Nephron progenitor cell (in vitro differentiated cells): ENCODE data around the gene UGP2.
"Not testable (repeated sequence)": the region's sequence is repeated elsewhere in the genome, so short reads cannot be mapped to it uniquely, and the experiment has no call there.

Experiments used
- DNase-seq: peaks from one replicate; pipeline ENCODE4 v3.0.0; 2021
- H3K27ac Mint-ChIP-seq: 2 replicates; pipeline ENCODE4 v1.8.0; 2021; ENCODE audit warnings: mild to moderate bottlenecking, moderate library complexity, mixed read lengths
- H3K27me3 Mint-ChIP-seq: 2 replicates; pipeline ENCODE4 v1.8.0; 2021; ENCODE audit warnings: mild to moderate bottlenecking, low read depth, mixed read lengths; ENCODE audit not compliant: poor library complexity
- H3K36me3 Mint-ChIP-seq: 2 replicates; pipeline ENCODE4 v1.8.0; 2021; ENCODE audit warnings: low read depth, mixed read lengths
- H3K4me1 Mint-ChIP-seq: 2 replicates; pipeline ENCODE4 v1.8.0; 2021; ENCODE audit warnings: mixed read lengths
- H3K4me3 Mint-ChIP-seq: 2 replicates; pipeline ENCODE4 v1.8.0; 2021; ENCODE audit warnings: mild to moderate bottlenecking, moderate library complexity, mixed read lengths
- H3K9me3 Mint-ChIP-seq: 2 replicates; pipeline ENCODE4 v1.8.0; 2021; ENCODE audit warnings: mild to moderate bottlenecking, moderate library complexity, mixed read lengths
- TF ChIP-seq, protein P1 (sequence below): fragments of 200-600 bp; sonication (generic); IDR thresholded peaks from 2 replicates; pipeline ENCODE4 v1.5.0; 2021; ENCODE audit warnings: antibody characterized with exemption

UGP2 gene

DNA sequence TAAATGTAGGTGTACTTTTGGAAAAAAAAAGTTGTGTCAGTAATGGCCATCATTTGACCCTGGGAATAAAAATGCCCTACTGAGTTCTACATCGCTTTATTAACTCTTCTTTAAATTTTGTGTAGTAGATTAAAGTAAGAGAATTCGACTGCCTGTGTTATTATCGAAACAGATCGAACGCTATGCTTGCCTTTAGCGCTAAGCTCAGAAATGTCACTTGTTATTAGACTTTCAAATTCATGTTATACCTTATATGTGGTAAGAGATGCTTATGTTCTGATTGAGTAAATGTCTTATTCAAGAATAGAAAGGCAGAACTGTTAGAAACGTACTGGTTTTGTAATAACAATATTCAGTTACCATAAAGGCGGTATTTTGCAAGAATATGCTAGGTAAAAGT, 1.4 kb downstream of the UGP2 start:
- TF ChIP-seq, protein P1, sequence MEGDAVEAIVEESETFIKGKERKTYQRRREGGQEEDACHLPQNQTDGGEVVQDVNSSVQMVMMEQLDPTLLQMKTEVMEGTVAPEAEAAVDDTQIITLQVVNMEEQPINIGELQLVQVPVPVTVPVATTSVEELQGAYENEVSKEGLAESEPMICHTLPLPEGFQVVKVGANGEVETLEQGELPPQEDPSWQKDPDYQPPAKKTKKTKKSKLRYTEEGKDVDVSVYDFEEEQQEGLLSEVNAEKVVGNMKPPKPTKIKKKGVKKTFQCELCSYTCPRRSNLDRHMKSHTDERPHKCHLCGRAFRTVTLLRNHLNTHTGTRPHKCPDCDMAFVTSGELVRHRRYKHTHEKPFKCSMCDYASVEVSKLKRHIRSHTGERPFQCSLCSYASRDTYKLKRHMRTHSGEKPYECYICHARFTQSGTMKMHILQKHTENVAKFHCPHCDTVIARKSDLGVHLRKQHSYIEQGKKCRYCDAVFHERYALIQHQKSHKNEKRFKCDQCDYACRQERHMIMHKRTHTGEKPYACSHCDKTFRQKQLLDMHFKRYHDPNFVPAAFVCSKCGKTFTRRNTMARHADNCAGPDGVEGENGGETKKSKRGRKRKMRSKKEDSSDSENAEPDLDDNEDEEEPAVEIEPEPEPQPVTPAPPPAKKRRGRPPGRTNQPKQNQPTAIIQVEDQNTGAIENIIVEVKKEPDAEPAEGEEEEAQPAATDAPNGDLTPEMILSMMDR = no peak
- no peaks in the 10 kb centered on the region for H3K9me3 Mint-ChIP-seq
- H3K27me3 Mint-ChIP-seq = no peaks in the 10 kb centered on the region
- H3K36me3 Mint-ChIP-seq = peaks cover 7% of the 10 kb centered on the region
- no peak overlapping the region for H3K27ac Mint-ChIP-seq
- peaks cover 44% of the 10 kb centered on the region for H3K4me1 Mint-ChIP-seq
- H3K4me3 Mint-ChIP-seq = peak overlapping the region; percentile 99
- no peak for DNase-seq

DNA sequence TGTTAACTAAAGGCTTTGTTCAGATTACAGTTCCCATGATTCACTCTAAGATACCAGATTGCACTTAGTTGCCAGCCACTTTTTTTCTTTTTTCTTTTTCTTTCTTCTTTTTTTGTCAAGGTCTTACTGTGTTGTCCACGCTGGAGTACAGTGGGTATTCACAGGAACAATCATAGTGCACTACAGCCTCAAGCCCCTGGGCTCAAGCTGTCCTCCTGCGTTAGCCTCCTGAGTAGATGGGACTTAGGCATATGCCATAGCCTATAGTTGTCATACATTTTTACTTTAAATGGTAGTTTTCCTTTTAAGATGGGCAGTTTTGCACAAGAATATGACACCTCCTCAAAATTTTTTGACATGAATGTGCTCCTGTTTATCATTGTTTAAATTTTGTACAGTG, 2.1 kb downstream of the UGP2 start:
- Mint-ChIP-seq H3K27me3 (no peaks in the 10 kb centered on the region), H3K9me3 (no peaks in the 10 kb centered on the region), H3K27ac (no peak overlapping the region), H3K4me3 (peak overlapping the region; percentile 99), H3K36me3 (peaks cover 7% of the 10 kb centered on the region), H3K4me1 (peaks cover 44% of the 10 kb centered on the region)
- TF ChIP-seq, protein P1 = no peak
- no peak for DNase-seq

DNA sequence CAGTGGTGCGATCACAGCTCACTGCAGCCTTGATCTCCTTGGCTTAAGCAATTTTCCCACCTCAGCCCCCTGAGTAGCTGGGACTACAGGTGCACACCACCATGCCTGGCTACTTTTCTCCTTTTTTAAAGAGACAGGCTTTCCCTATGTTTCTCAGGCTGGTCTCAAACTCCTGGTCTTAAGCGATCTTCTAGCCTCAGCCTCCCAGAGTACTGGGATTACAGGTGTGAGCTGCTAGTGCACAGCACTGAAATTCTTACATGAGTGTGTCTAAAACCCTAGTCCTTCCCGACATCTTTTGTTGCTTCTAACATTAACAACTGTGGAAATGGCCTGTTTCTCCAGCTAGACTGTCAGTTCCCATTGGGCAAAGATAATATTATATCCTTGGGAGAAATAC, 2.9 kb downstream of the UGP2 start:
- Mint-ChIP-seq H3K4me3 (peak overlapping the region; percentile 99), H3K9me3 (no peaks in the 10 kb centered on the region), H3K27ac (no peak overlapping the region), H3K27me3 (no peaks in the 10 kb centered on the region), H3K4me1 (peaks cover 48% of the 10 kb centered on the region), H3K36me3 (peaks cover 7% of the 10 kb centered on the region)
- no peak for DNase-seq
- TF ChIP-seq, protein P1 = no peak

DNA sequence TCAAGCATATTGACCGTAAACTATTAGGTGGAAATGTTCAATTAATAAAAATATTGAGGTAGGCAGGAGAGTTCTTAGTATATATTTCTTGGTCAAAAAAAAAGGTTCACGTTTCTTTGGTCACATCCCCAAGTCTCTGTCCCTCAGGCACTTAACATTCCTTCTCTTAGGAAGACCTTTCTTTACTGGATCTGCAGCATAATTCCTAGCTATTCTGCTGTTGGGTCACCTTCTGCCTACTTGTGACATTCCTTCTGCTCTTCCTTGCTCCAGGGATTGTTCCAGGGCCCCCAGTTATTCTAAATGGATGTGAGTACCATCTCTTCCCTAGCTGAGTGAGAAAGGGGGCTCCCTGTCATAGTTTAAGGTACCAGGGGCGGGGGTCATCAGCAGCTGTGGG, 4.2 kb downstream of the UGP2 start:
- H3K4me1 Mint-ChIP-seq = peaks cover 41% of the 10 kb centered on the region
- H3K27ac Mint-ChIP-seq = no peak overlapping the region
- no peaks in the 10 kb centered on the region for H3K9me3 Mint-ChIP-seq
- TF ChIP-seq, protein P1 = no peak
- H3K27me3 Mint-ChIP-seq = no peaks in the 10 kb centered on the region
- DNase-seq = no peak
- H3K36me3 Mint-ChIP-seq = peaks cover 7% of the 10 kb centered on the region
- no peak overlapping the region for H3K4me3 Mint-ChIP-seq

DNA sequence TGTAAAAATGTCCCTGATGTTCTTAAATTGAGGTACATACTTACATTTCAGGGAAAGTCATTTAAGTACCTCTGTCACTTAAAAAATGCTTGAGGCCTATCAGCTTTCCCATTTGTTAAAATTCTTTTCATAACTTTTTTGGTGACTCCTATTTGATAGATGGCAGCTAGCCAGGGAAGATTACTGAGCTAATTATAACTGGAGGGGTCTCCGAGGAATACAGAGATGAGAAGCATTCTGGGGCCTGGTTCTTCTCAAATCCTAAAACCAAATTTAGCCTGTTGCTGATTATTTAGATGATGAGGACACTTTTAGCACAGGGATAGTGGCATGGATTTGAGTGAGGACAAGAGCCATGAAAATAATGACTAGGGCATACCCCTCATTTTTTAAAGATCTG, 4.8 kb downstream of the UGP2 start:
- H3K9me3 Mint-ChIP-seq = no peaks in the 10 kb centered on the region
- no peak for DNase-seq
- no peaks in the 10 kb centered on the region for H3K27me3 Mint-ChIP-seq
- no peak overlapping the region for H3K4me3 Mint-ChIP-seq
- no peak overlapping the region for H3K27ac Mint-ChIP-seq
- H3K4me1 Mint-ChIP-seq = peaks cover 41% of the 10 kb centered on the region
- peaks cover 7% of the 10 kb centered on the region for H3K36me3 Mint-ChIP-seq
- TF ChIP-seq, protein P1 = no peak

DNA sequence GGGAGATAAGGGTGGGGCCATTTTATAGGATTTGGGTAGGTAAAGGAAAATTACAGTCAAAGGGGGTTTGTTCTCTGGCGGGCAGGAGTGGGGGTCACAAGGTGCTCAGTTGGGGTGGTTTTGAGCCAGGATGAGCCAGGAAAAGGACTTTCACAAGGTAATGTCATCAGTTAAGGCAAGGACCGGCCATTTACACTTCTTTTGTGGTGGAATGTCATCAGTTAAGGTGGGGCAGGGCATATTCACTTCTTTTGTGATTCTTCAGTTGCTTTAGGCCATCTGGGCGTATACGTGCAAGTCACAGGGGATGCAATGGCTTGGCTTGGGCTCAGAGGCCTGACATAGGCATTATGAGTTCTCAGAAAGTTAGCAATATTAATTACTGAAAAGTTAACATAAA, 5.9 kb downstream of the UGP2 start:
- H3K4me1 Mint-ChIP-seq = peaks cover 44% of the 10 kb centered on the region
- not testable (repeated sequence) for DNase-seq, H3K9me3 Mint-ChIP-seq, H3K27ac Mint-ChIP-seq, H3K27me3 Mint-ChIP-seq, H3K4me3 Mint-ChIP-seq, H3K36me3 Mint-ChIP-seq
